H1 (cell line): ENCODE results near the gene RTP2. TPM values are rescaled to one million over a fixed set of nuclear protein-coding genes. Genes with fewer than 3 reads are reported as not detected.

Experiments used
- ASH2L ChIP-seq: fragments of 200-600, 300-600 bp; sonication (generic); IDR thresholded peaks from one replicate; pipeline ENCODE4 v1.7.1; 2017; ENCODE audit warnings: low read length
- CBX5 ChIP-seq: fragments of 300-800, 300-1000 bp; sonication (generic); IDR thresholded peaks from 2 replicates; pipeline ENCODE4 v1.7.1; 2016; ENCODE audit warnings: antibody characterized with exemption, low read length, low read depth
- FOSL1 ChIP-seq: IDR thresholded peaks from 2 replicates; pipeline ENCODE4 v1.6.1; 2011; ENCODE audit warnings: mild to moderate bottlenecking, low read depth, low read length, moderate library complexity; ENCODE audit not compliant: insufficient read depth
- JUND ChIP-seq: IDR thresholded peaks from 2 replicates; pipeline ENCODE4 v1.6.1; 2011; ENCODE audit warnings: mild to moderate bottlenecking, improper control_type of control experiment, low read length
- KDM5A ChIP-seq: fragments of 200-600 bp; IDR thresholded peaks from 2 replicates; pipeline ENCODE4 v1.7.1; 2012; ENCODE audit warnings: mild to moderate bottlenecking, low read length, inconsistent platforms, mixed read lengths
- MAFK ChIP-seq: IDR thresholded peaks from 2 replicates; pipeline ENCODE4 v1.6.1; 2012; ENCODE audit warnings: low read depth, mild to moderate bottlenecking, improper control_type of control experiment, low read length
- RAD21 ChIP-seq, 2 experiments: IDR thresholded peaks in 1 of 2; conservative IDR thresholded peaks in 1 of 2; 2 replicates each; pipeline ENCODE4 v1.6.1; 2011; ENCODE audit warnings: low read depth in 2 of 2, low read length in 2 of 2, improper control_type of control experiment in 1 of 2, inconsistent platforms in 1 of 2, mild to moderate bottlenecking in 1 of 2, moderate library complexity in 1 of 2
- RBBP5 ChIP-seq: IDR thresholded peaks from 2 replicates; pipeline ENCODE4 v1.7.1; 2012; ENCODE audit warnings: low read depth, mild to moderate bottlenecking, inconsistent platforms, low read length, moderate library complexity, borderline replicate concordance
- RXRA ChIP-seq: IDR thresholded peaks from 2 replicates; pipeline ENCODE4 v1.6.1; 2011; ENCODE audit warnings: low read depth, mild to moderate bottlenecking, low read length, moderate library complexity; ENCODE audit not compliant: insufficient read depth
- SIRT6 ChIP-seq: IDR thresholded peaks from one replicate; pipeline ENCODE4 v1.7.1; 2012; ENCODE audit warnings: low read length, inconsistent platforms
- SP2 ChIP-seq: IDR thresholded peaks from 2 replicates; pipeline ENCODE4 v1.6.1; 2012; ENCODE audit warnings: mild to moderate bottlenecking, low read length, inconsistent platforms
- TAF7 ChIP-seq: optimal IDR thresholded peaks from 2 replicates; pipeline ENCODE3; 2011; ENCODE audit warnings: low read depth, mild to moderate bottlenecking, inconsistent platforms, low read length, moderate library complexity, borderline replicate concordance
- TBP ChIP-seq: IDR thresholded peaks from 2 replicates; pipeline ENCODE4 v1.6.1; 2011; ENCODE audit warnings: low read depth, low read length, improper control_type of control experiment
- polyA plus RNA-seq, 7 experiments: library from polyadenylated mRNA; depleted of rRNA in 3 of 7; stranded (reverse) in 5 of 7; unstranded in 2 of 7; fragments of >200 nt in 5 of 7; fragments of 200-250 nt in 2 of 7; gene quantifications; 1 replicate in 5 of 7; 2 replicates in 1 of 7; 4 replicates in 1 of 7; pipeline versions ENCODE4 v1.2.1 to v1.2.3, GENCODE V29; 2011 to 2013; ENCODE audit warnings: missing spikeins in 2 of 7, mixed read lengths in 2 of 7
- total RNA-seq: library from RNA; stranded (reverse); fragmentation: NEBNext Ultra II Directional; extraction: Animal tissue kit (Norgen Biotek cat#: 25700); gene quantifications from 2 replicates; pipeline ENCODE4 v1.2.1, GENCODE V29; 2021
- TF ChIP-seq, protein P1 (sequence below), 3 experiments: IDR thresholded peaks; 1 replicate in 2 of 3; 2 replicates in 1 of 3; pipeline versions ENCODE4 v1.5.1 to v1.6.1; 2011; ENCODE audit warnings: low read length in 3 of 3, mild to moderate bottlenecking in 3 of 3, inconsistent platforms in 2 of 3, low read depth in 1 of 3, moderate library complexity in 1 of 3; ENCODE audit not compliant: insufficient read depth in 1 of 3; ENCODE audit errors: control extremely low read depth in 1 of 3
- TF ChIP-seq, protein P2 (sequence below): IDR thresholded peaks from 2 replicates; pipeline ENCODE4 v1.6.1; 2011; ENCODE audit warnings: low read length, improper control_type of control experiment

The RTP2 gene
- total and polyA plus RNA-seq, 2 of the 8 experiments (the other 6 are each of a cell fraction or from before 2014, with no cell fraction given), result not detected

DNA sequence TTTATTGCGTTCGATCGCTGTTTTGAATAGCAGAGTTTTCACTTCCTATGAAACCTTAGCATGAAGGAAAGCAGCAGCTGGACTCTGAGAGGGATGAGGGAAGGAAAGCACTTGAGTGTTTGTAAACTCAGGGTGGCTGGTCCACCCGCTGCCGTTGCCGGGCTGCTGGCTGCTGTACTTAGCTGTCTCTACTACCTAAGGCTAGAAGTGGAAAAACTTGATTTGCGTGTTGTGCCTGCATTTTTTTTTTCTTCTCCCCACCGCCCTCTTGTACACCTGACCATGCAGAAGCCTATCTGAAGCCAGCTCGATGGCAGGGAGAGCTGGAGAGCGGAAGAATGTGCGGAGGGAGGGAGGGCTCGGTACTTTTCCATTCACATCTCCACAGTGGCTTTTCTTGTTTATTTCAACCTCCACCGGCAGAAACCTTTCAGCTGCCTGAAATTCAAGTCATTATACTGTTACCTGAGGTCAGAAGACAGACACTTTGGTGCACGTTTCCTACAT, 47.7 kb upstream of the RTP2 start (continued):
- TF ChIP-seq, protein P1, sequence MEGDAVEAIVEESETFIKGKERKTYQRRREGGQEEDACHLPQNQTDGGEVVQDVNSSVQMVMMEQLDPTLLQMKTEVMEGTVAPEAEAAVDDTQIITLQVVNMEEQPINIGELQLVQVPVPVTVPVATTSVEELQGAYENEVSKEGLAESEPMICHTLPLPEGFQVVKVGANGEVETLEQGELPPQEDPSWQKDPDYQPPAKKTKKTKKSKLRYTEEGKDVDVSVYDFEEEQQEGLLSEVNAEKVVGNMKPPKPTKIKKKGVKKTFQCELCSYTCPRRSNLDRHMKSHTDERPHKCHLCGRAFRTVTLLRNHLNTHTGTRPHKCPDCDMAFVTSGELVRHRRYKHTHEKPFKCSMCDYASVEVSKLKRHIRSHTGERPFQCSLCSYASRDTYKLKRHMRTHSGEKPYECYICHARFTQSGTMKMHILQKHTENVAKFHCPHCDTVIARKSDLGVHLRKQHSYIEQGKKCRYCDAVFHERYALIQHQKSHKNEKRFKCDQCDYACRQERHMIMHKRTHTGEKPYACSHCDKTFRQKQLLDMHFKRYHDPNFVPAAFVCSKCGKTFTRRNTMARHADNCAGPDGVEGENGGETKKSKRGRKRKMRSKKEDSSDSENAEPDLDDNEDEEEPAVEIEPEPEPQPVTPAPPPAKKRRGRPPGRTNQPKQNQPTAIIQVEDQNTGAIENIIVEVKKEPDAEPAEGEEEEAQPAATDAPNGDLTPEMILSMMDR (IDR thresholded peaks at IDR 0.05; ENCODE audit: control extremely low read depth in 1 of 3, insufficient read depth in 1 of 3, low read depth in 1 of 3, low read length in 3 of 3), result no peak
- TF ChIP-seq TAF7, result no peak
- TF ChIP-seq SIRT6, result no peak
- TF ChIP-seq, protein P2, sequence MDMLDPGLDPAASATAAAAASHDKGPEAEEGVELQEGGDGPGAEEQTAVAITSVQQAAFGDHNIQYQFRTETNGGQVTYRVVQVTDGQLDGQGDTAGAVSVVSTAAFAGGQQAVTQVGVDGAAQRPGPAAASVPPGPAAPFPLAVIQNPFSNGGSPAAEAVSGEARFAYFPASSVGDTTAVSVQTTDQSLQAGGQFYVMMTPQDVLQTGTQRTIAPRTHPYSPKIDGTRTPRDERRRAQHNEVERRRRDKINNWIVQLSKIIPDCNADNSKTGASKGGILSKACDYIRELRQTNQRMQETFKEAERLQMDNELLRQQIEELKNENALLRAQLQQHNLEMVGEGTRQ, result peak; percentile 27; the same call in 1 of the 2 replicates
- no peak for TF ChIP-seq MAFK
- TF ChIP-seq TBP, result peak; percentile 53
- no peak for TF ChIP-seq CBX5
- TF ChIP-seq JUND, result no peak
- no peak for TF ChIP-seq KDM5A
- no peak for TF ChIP-seq RXRA
- 0 out of 4 replicates have a peak, but pooled peaks of 1 of the 2 experiments have one; percentile 0 for TF ChIP-seq RAD21 (IDR thresholded peaks at IDR 0.05 in 1 of 2, conservative IDR thresholded peaks at IDR 0.05 in 1 of 2; ENCODE audit: low read depth in 2 of 2, low read length in 2 of 2)
- TF ChIP-seq RBBP5, result no peak
- TF ChIP-seq ASH2L, result no peak
- TF ChIP-seq SP2, result no peak
- TF ChIP-seq FOSL1, result no peak
